HUES48 (cell line): ENCODE results near the gene BNC2.

Source experiments
- H3K27ac ChIP-seq: one replicate; pipeline ENCODE4 v1.7.0; 2013; ENCODE audit warnings: low read depth, low read length, inconsistent platforms
- H3K27me3 ChIP-seq: 2 replicates; pipeline ENCODE4 v1.6.1; 2013; ENCODE audit warnings: mild to moderate bottlenecking, low read length; ENCODE audit not compliant: control insufficient read depth, insufficient read depth
- H3K36me3 ChIP-seq: 2 replicates; pipeline ENCODE4 v1.6.1; 2013; ENCODE audit warnings: low read length; ENCODE audit not compliant: control insufficient read depth, insufficient read depth
- H3K4me1 ChIP-seq: 2 replicates; pipeline ENCODE4 v1.6.1; 2013; ENCODE audit warnings: mild to moderate bottlenecking, low read length; ENCODE audit not compliant: control insufficient read depth, insufficient read depth
- H3K4me3 ChIP-seq: 2 replicates; pipeline ENCODE4 v1.5.1; 2013; ENCODE audit warnings: mild to moderate bottlenecking, low read depth, low read length
- H3K9ac ChIP-seq: 2 replicates; pipeline ENCODE4 v1.6.1; 2013; ENCODE audit warnings: mild to moderate bottlenecking, low read depth, low read length, moderate library complexity
- H3K9me3 ChIP-seq: 2 replicates; pipeline ENCODE4 v1.6.1; 2013; ENCODE audit warnings: low read length; ENCODE audit not compliant: control insufficient read depth, insufficient read depth

The BNC2 gene

DNA sequence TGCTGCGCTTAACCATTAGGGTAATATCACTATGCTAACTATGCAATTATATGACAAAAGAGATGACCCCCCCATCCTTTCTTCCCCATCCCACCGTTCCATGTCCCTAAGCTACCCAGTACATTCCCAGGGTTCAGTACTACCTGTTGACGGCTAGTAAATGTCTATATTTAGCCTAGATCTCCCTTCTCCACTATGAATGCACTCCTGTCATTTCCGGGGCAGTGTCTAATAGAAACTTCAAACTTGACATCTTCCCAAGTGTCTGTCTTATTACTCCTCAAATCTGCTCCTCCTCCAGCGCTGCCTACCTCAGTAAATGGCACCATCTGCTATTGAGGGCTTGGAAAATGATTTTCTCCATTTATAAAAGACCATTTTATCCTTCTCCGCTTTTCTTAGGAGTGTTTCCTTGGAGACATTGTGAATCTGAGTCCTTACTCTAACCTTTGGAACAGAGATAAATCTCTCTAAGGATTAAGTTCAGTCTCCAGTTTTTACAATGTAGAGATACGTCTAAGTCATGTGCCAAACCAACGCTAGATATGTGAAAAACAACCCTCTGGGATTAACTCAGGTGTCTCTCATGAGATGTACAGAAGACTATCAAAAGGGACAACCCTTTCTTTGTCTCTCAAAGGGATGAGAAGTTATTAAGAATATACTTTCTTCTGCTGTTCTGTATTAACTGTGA is 114.9 kb downstream of the BNC2 start:
- Histone ChIP-seq H3K27ac (no peak overlapping the region), H3K36me3 (no peaks in the 10 kb centered on the region), H3K9me3 (no peaks in the 10 kb centered on the region), H3K9ac (no peak overlapping the region), H3K27me3 (no peaks in the 10 kb centered on the region), H3K4me3 (no peak overlapping the region), H3K4me1 (peaks cover 6% of the 10 kb centered on the region)

DNA sequence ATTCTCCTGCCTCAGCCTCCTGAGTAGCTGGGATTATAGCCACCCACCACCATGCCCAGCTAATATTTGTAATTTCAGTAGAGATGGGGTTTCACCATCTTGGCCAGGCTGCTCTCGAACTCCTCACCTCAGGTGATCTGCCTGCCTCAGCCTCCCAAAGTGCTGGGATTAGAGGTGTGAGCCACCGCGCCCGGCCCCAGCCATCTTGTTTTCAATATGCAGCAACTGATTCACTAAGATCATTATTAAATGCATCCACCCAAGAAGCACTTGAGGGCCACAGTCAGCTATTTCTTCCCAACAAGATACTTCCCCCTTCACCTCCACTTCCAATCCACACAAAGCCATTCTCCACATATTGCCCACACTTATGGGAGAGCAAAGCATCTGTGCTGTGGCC is 115.8 kb downstream of the BNC2 start:
- no peak overlapping the region for H3K27ac ChIP-seq
- H3K9ac ChIP-seq: no peak overlapping the region
- peaks cover 8% of the 10 kb centered on the region for H3K4me1 ChIP-seq
- no peaks in the 10 kb centered on the region for H3K9me3 ChIP-seq
- H3K36me3 ChIP-seq: no peaks in the 10 kb centered on the region
- no peak overlapping the region for H3K4me3 ChIP-seq
- H3K27me3 ChIP-seq: no peaks in the 10 kb centered on the region

- Histone ChIP-seq H3K27me3 (no peaks in the 10 kb centered on the region), H3K36me3 (no peaks in the 10 kb centered on the region), H3K4me3 (no peak overlapping the region), H3K4me1 (peaks cover 16% of the 10 kb centered on the region), H3K9me3 (no peaks in the 10 kb centered on the region), H3K9ac (no peak overlapping the region), H3K27ac (no peak overlapping the region)
These were observed 117.2 kb downstream of the BNC2 start for GRCh38 chr9:16753256-16753655.

GRCh38 chr9:16752601-16753000 is 117.9 kb downstream of the BNC2 start:
- H3K4me3 ChIP-seq: no peak overlapping the region
- no peaks in the 10 kb centered on the region for H3K36me3 ChIP-seq
- no peak overlapping the region for H3K9ac ChIP-seq
- no peaks in the 10 kb centered on the region for H3K27me3 ChIP-seq
- peaks cover 16% of the 10 kb centered on the region for H3K4me1 ChIP-seq
- H3K9me3 ChIP-seq: no peaks in the 10 kb centered on the region
- no peak overlapping the region for H3K27ac ChIP-seq

GRCh38 chr9:16750553-16750952 is 119.9 kb downstream of the BNC2 start:
- Histone ChIP-seq H3K36me3 (no peaks in the 10 kb centered on the region), H3K4me3 (no peak overlapping the region), H3K27ac (no peak overlapping the region), H3K4me1 (peaks cover 17% of the 10 kb centered on the region), H3K27me3 (no peaks in the 10 kb centered on the region), H3K9ac (no peak overlapping the region), H3K9me3 (no peaks in the 10 kb centered on the region)

- Histone ChIP-seq H3K9ac (no peak overlapping the region), H3K27ac (no peak overlapping the region), H3K4me1 (peaks cover 16% of the 10 kb centered on the region), H3K27me3 (no peaks in the 10 kb centered on the region), H3K9me3 (no peaks in the 10 kb centered on the region), H3K36me3 (no peaks in the 10 kb centered on the region), H3K4me3 (no peak overlapping the region)
These were observed 125.1 kb downstream of the BNC2 start for GRCh38 chr9:16745359-16745758.

- Histone ChIP-seq H3K4me3 (no peak overlapping the region), H3K9me3 (no peaks in the 10 kb centered on the region), H3K36me3 (no peaks in the 10 kb centered on the region), H3K27me3 (no peaks in the 10 kb centered on the region), H3K4me1 (peaks cover 10% of the 10 kb centered on the region), H3K27ac (no peak overlapping the region), H3K9ac (no peak overlapping the region)
These were observed 126.1 kb downstream of the BNC2 start for GRCh38 chr9:16744394-16744793.

DNA sequence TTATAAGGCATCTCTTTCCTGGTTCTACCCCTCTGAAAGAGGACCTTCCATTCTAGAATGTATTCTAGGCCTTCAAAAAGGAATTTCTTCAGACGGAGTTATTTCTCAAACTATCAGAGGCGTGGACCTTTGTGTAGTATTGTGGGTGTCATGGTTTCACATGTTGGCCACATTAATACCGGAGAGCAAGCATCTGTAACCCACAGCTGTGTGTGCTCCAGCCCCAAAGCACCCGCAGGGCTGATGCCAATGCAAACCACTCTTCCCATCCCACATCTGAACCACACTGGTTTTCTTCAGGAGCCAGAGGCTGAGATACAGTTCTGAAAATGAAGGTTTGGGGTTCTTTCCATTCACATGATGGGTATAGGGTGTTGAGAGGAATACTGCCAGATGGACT is 127.1 kb downstream of the BNC2 start:
- H3K9ac ChIP-seq: no peak overlapping the region
- no peaks in the 10 kb centered on the region for H3K27me3 ChIP-seq
- H3K4me1 ChIP-seq: peaks cover 13% of the 10 kb centered on the region
- H3K4me3 ChIP-seq: no peak overlapping the region
- no peak overlapping the region for H3K27ac ChIP-seq
- no peaks in the 10 kb centered on the region for H3K9me3 ChIP-seq
- no peaks in the 10 kb centered on the region for H3K36me3 ChIP-seq

GRCh38 chr9:16735001-16735400 is 135.5 kb downstream of the BNC2 start:
- Histone ChIP-seq H3K27ac (no peak overlapping the region), H3K9me3 (no peaks in the 10 kb centered on the region), H3K4me1 (peaks cover 66% of the 10 kb centered on the region), H3K36me3 (no peaks in the 10 kb centered on the region), H3K9ac (no peak overlapping the region), H3K4me3 (no peak overlapping the region), H3K27me3 (no peaks in the 10 kb centered on the region)

DNA sequence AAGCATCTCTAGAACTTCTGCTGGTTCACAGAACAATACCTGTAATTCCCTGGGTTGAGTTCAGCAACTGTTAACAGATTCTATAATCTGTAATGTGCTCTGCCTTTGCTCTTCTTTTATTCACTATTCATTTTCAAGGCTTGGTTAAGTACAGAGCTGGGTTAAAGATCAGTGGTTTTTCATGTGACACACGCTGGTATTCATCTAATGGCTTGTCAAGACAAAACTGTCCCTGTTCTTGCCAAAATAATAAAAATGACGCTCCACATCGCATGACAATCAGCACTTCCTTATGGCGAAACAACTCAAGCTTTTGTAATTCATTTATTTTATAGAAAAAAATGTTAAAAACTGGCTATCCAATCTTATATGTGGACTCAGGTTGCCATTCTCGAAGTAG is 137.9 kb downstream of the BNC2 start:
- Histone ChIP-seq H3K9me3 (no peaks in the 10 kb centered on the region), H3K9ac (no peak overlapping the region), H3K27ac (no peak overlapping the region), H3K36me3 (no peaks in the 10 kb centered on the region), H3K27me3 (no peaks in the 10 kb centered on the region), H3K4me3 (no peak overlapping the region), H3K4me1 (peaks cover 80% of the 10 kb centered on the region)

DNA sequence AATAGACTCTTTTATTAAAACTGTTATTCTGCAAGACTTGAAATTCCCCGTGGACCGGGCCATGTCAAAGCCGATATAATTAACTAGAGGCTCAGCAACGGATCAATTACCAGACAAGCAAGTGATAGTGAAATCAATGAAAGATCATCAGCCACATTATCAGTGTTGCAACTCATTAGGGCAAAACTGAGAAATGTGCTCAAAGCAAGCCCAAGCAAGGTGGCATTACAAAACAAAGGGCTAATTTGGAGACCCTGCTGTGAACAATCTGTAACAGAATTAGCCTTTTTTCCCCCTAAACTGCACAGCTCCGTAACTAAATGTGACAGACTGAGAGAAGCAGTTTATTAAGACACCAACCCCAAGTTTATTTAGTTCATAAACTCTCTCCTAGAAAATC is 140.3 kb downstream of the BNC2 start:
- Histone ChIP-seq H3K9ac (no peak overlapping the region), H3K27ac (peak overlapping the region; percentile 50), H3K36me3 (no peaks in the 10 kb centered on the region)

More for the DNA sequence above, 140.3 kb downstream of the BNC2 start:
- Histone ChIP-seq H3K4me3 (peak overlapping the region; percentile 25; the same call in 1 of the 2 replicates), H3K4me1 (peaks cover 92% of the 10 kb centered on the region), H3K27me3 (no peaks in the 10 kb centered on the region), H3K9me3 (no peaks in the 10 kb centered on the region)
